Skeletal muscle tissue (tissue), 4 donors: ENCODE data around the gene MEIS2. TPM values are rescaled to one million over a fixed set of nuclear protein-coding genes. Genes with fewer than 3 reads are reported as not detected.

Experiments used
- H3K27ac ChIP-seq: one replicate; pipeline ENCODE4 v1.7.0; 2013; ENCODE audit warnings: mild to moderate bottlenecking, low read depth, low read length, inconsistent platforms
- H3K27me3 ChIP-seq, 3 donors: one replicate each; pipeline ENCODE4 v1.7.0; 2013; ENCODE audit warnings: low read length in 3 of 3; ENCODE audit not compliant: control insufficient read depth in 3 of 3, insufficient read depth in 3 of 3
- H3K36me3 ChIP-seq, 3 donors: one replicate each; pipeline ENCODE4 v1.7.0; 2013; ENCODE audit warnings: low read length in 3 of 3; ENCODE audit not compliant: control insufficient read depth in 3 of 3, insufficient read depth in 3 of 3
- H3K4me1 ChIP-seq, 3 donors: one replicate each; pipeline ENCODE4 v1.7.0; 2013; ENCODE audit warnings: low read length in 3 of 3, mild to moderate bottlenecking in 3 of 3; ENCODE audit not compliant: control insufficient read depth in 3 of 3, insufficient read depth in 3 of 3
- H3K4me3 ChIP-seq, 3 donors: one replicate each; pipeline ENCODE4 v1.7.0; 2013; ENCODE audit warnings: low read length in 3 of 3
- H3K9ac ChIP-seq, 3 donors: one replicate each; pipeline ENCODE4 v1.7.0; 2013; ENCODE audit warnings: low read length in 3 of 3, mild to moderate bottlenecking in 3 of 3, moderate library complexity in 2 of 3, low read depth in 1 of 3
- H3K9me3 ChIP-seq, 3 donors: one replicate each; pipeline ENCODE4 v1.7.0; 2013; ENCODE audit warnings: low read length in 3 of 3; ENCODE audit not compliant: control insufficient read depth in 3 of 3
- total RNA-seq: library from RNA; depleted of rRNA; stranded (reverse); fragments of >200 nt; gene quantifications from one replicate; pipeline ENCODE4 v1.2.3, GENCODE V29; 2014
- donor health status: Osteomylitis.

MEIS2 gene
- total RNA-seq, 1 donor from 2014 or later: 4.2 TPM

DNA sequence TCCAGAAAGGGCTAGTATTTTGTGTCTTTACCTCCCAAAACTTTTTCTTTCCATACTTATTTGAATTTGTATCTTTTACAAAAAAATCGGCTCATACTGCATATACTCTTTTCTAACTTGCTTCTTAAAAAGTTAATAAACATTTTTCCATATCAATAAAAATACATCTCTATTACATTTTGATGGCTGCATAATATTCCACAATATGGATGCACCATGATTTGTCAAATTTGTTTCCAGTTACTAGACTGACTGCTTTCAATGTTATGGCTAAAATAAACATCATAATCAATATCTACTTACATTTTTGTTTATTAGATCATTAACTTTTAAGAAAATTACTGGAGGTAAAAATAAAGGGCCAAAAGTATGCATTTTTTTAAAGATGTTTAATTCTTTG is 121.7 kb downstream of the MEIS2 start:
- no peak overlapping the region for H3K4me3 ChIP-seq
- no peak overlapping the region for H3K9ac ChIP-seq
- H3K27me3 ChIP-seq: no peaks in the 10 kb centered on the region
- no peaks in the 10 kb centered on the region for H3K4me1 ChIP-seq
- H3K9me3 ChIP-seq: no peaks in the 10 kb centered on the region
- no peak overlapping the region for H3K27ac ChIP-seq
- no peaks in the 10 kb centered on the region for H3K36me3 ChIP-seq

DNA sequence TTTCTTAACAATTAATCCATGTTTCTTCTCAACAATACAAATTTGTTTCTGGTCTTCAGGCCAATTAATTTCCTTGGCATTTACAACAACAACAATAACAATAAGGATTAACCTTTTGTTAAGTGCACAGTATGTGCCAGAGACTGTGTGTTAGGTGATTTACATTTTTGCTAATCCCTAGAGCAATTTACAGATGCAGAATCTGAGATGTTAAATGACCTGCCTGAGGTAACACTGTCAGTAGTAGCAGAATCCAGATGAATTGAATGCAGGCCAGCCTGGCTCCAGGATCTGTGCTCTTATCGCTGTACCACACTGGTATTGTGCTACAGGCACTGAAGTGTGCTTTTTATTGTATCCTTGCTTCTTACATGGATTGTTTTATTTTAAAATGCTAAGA is 122.2 kb downstream of the MEIS2 start:
- H3K4me3 ChIP-seq: no peak overlapping the region
- H3K27ac ChIP-seq: no peak overlapping the region
- H3K9me3 ChIP-seq: no peaks in the 10 kb centered on the region
- H3K36me3 ChIP-seq: no peaks in the 10 kb centered on the region
- no peaks in the 10 kb centered on the region for H3K4me1 ChIP-seq
- no peak overlapping the region for H3K9ac ChIP-seq
- H3K27me3 ChIP-seq: no peaks in the 10 kb centered on the region

DNA sequence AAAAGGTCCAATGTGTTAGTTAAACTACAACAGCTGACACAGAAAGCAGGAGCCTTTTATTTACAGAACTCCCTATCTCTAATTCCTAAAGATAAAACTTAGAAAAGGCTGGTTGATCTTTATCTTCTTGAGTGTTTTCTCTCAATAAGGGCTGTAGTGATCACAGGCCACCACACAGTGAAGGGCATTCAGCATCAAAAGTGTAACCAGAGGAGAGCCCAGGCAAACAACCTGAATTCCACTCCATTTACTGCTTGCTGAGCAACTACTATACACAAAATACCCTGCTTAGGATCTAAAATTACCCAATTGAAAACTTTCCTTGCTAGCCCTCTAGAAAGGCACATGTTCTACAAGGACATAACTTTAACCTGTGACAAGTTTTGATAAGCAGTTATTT is 122.7 kb downstream of the MEIS2 start:
- Histone ChIP-seq H3K36me3 (no peaks in the 10 kb centered on the region), H3K9ac (no peak overlapping the region), H3K9me3 (no peaks in the 10 kb centered on the region), H3K4me1 (no peaks in the 10 kb centered on the region), H3K27ac (no peak overlapping the region), H3K27me3 (no peaks in the 10 kb centered on the region), H3K4me3 (no peak overlapping the region)

DNA sequence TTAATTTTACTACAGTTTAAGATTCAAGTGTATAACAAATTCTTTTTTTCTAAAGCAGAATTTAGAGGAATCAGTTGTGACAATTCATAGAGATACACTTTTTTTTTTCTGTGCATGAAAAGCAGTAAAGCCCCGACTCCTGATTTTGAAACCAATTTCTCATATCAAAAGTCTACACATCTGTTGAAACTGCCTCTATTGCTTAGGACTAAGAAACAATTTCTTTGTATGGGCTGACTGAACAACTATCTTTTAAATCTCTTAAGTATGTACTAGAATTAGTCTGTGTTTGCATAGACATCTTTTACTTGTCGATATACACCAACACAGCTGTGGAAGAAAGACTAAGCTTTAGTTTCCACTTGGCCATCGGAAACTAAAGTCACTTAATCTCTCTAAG is 127.6 kb downstream of the MEIS2 start:
- Histone ChIP-seq H3K4me1 (no peaks in the 10 kb centered on the region), H3K4me3 (no peak overlapping the region), H3K27me3 (no peaks in the 10 kb centered on the region), H3K9ac (no peak overlapping the region), H3K36me3 (no peaks in the 10 kb centered on the region), H3K9me3 (no peaks in the 10 kb centered on the region), H3K27ac (no peak overlapping the region)

DNA sequence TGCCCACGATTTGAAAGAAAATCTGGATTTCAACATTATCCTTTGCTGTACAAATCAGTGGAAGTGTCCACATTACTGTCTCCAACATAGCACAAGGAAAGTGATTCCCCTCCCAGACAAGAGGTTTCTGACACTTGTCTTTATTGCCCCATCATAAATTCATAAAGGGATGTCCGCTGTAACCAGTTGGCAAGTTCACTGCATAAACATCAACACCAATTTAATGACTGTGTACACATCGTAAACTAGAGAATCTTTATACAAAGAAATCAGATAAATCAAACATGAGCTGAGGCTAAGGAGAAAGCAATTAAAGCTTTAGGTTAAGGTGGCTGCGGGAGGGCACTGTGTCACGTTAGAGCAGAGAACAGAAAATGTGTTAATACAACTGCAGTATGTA is 129.8 kb downstream of the MEIS2 start:
- H3K4me3 ChIP-seq: no peak overlapping the region
- H3K9ac ChIP-seq: no peak overlapping the region
- H3K4me1 ChIP-seq: no peaks in the 10 kb centered on the region
- no peaks in the 10 kb centered on the region for H3K27me3 ChIP-seq
- H3K9me3 ChIP-seq: no peaks in the 10 kb centered on the region
- no peaks in the 10 kb centered on the region for H3K36me3 ChIP-seq
- no peak overlapping the region for H3K27ac ChIP-seq

DNA sequence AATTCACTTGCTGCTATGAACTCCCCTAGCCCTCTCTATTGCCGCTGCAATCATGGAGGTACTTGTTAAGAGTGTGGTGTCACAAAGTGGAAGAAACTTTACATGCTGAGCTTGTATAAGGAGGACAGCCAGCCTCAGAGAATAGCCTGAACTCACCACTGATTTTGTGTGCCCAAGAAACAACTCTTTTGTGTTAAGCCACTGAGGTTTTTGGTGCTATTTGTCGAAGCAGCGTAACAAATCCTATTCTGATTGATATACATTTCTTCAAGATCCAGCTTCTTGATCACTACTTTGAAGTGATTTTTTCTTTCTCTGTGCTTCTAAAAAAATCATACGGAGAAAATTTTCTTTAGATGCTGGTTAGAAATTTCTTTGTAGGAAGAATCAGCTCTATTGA is 132.4 kb downstream of the MEIS2 start:
- no peaks in the 10 kb centered on the region for H3K27me3 ChIP-seq
- no peaks in the 10 kb centered on the region for H3K4me1 ChIP-seq
- H3K27ac ChIP-seq: no peak overlapping the region
- H3K9me3 ChIP-seq: no peaks in the 10 kb centered on the region
- no peak overlapping the region for H3K9ac ChIP-seq
- H3K36me3 ChIP-seq: no peaks in the 10 kb centered on the region
- H3K4me3 ChIP-seq: no peak overlapping the region

DNA sequence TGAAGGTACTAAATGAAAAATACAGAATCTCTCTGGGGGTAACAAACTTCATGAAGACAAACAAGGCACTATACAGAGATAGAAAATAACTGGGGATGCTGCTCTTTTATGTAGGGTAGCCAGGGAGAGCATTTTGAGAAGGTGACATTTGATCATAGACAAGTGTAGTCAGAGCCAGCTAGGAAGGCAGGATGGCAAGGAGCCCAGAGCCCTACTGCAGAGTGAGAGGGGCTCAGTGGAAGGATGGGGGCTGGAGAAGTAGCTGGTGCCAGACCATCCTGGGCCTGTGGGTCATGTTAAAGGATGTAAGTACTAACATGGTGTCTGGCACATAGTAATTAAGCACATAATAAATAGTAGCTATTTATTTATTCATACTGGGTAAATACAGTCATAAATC is 133.6 kb downstream of the MEIS2 start:
- no peak overlapping the region for H3K27ac ChIP-seq
- no peaks in the 10 kb centered on the region for H3K4me1 ChIP-seq
- H3K36me3 ChIP-seq: no peaks in the 10 kb centered on the region
- H3K9ac ChIP-seq: no peak overlapping the region
- H3K9me3 ChIP-seq: no peaks in the 10 kb centered on the region
- H3K4me3 ChIP-seq: no peak overlapping the region
- H3K27me3 ChIP-seq: no peaks in the 10 kb centered on the region

DNA sequence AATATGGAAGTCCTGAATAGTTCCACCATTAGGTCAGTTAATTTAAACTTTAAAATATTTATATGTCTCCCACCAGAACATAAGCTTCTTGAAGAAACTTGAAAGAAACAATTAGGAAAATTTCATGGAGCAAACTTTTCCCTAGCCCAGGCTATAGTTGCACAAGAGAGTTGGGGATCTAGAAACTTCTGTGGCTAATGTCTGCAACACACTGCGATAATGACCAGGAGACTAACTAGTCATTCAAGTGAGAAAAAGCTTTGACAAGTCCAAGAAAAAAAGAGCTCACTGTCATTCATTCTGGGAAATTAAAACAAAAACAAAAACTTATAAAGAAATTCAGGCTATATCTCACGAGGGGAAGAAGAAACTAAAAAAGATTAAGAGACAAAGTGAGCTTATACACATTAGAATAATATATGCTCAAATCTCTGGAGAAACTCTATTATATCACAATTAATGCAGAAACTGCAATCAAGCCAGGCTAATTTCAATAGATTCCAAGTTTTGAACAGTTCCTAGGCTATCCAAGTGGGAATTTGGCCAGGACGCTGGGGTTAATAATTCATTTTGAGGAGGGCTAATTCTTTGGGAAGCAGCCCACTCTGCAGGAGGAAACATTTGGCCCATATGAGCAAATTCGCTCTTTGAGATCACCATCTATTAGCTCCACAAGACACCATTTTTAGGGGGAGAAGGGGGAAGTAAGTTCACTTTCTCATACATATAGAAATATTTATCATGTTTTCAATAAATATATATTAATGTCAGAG is 134.6 kb downstream of the MEIS2 start:
- no peaks in the 10 kb centered on the region for H3K4me1 ChIP-seq
- H3K36me3 ChIP-seq: no peaks in the 10 kb centered on the region
- no peak overlapping the region for H3K27ac ChIP-seq
- H3K9me3 ChIP-seq: no peaks in the 10 kb centered on the region
- H3K9ac ChIP-seq: no peak overlapping the region
- H3K4me3 ChIP-seq: no peak overlapping the region
- no peaks in the 10 kb centered on the region for H3K27me3 ChIP-seq

DNA sequence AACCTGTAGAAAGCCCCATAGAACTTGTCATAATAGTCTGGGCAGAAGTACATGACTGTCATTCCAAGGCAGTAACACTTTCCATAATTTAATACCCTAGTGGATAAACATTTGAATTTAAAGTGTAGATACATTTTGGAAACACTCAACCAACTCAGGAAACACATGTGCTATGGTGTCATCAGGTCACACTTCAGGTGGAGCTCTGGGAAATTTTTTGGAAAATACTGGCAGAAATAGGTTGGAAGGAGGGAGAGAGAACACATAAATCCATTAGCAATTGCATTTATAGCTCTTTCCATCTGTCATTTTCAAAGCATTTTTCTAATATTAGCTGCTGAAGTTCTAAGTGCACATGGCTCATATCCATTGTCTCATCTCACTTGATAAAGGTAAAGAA is 135.7 kb downstream of the MEIS2 start:
- no peaks in the 10 kb centered on the region for H3K4me1 ChIP-seq

DNA sequence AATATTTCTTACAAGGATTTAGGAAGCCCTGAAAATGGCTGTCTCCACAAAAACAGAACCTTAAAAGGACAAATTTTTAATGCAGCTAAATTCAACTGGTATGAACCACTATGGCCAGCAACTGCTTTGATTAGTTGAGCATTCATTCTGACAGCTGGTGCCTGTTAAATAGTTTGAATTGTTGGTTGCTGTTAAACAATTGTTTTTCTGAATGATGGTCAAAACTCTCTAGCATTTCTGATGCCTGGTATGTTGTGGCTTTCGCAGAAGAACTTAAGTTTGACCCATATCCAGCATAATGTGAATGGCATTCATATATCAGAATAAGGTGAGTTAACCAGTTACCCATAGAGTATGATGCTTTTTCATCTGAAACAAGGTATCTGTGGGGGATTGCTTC is 138.4 kb downstream of the MEIS2 start:
- H3K4me3 ChIP-seq: no peak overlapping the region
- no peaks in the 10 kb centered on the region for H3K36me3 ChIP-seq
- no peaks in the 10 kb centered on the region for H3K9me3 ChIP-seq
- H3K27me3 ChIP-seq: no peaks in the 10 kb centered on the region
- no peak overlapping the region for H3K9ac ChIP-seq
- no peak overlapping the region for H3K27ac ChIP-seq
- H3K4me1 ChIP-seq: no peaks in the 10 kb centered on the region

More for the DNA sequence above, 135.7 kb downstream of the MEIS2 start:
- H3K27me3 ChIP-seq: no peaks in the 10 kb centered on the region
- H3K27ac ChIP-seq: no peak overlapping the region
- no peaks in the 10 kb centered on the region for H3K9me3 ChIP-seq
- H3K4me3 ChIP-seq: no peak overlapping the region
- H3K9ac ChIP-seq: no peak overlapping the region
- no peaks in the 10 kb centered on the region for H3K36me3 ChIP-seq

DNA sequence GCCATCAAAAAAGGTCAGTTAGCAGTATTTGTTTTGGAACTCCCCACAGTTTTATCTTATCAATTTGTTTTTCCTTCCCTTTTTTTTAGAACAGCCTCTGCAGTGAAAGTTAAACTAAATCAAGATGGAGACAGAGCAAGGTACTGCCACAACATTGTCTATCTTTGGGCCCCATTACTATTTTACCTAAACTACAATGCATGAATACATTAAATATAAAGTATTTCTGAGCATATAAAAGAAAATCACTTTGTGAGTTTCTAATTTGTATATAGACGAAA is 139.5 kb downstream of the MEIS2 start:
- H3K27me3 ChIP-seq: no peaks in the 10 kb centered on the region
- no peak overlapping the region for H3K27ac ChIP-seq
- H3K4me1 ChIP-seq: no peaks in the 10 kb centered on the region
- H3K4me3 ChIP-seq: no peak overlapping the region
- no peak overlapping the region for H3K9ac ChIP-seq
- no peaks in the 10 kb centered on the region for H3K9me3 ChIP-seq
- H3K36me3 ChIP-seq: no peaks in the 10 kb centered on the region
